ENCODE measurements around the gene FUT1.

GRCh38 chr19:48794291-48794690, 41.9 kb upstream of the FUT1 start:
- no peak for TF ChIP-seq EZH2phosphoT487 (IDR thresholded peaks at IDR 0.05; ENCODE audit: borderline replicate concordance)
- TF ChIP-seq CTCF (IDR thresholded peaks at IDR 0.05 in 2 of 3, conservative IDR thresholded peaks at IDR 0.05 in 1 of 3; ENCODE audit: borderline replicate concordance in 1 of 3, insufficient read depth in 1 of 3, low read depth in 2 of 3, low read length in 2 of 3): no peak
- no peak for TF ChIP-seq ATF3 (IDR thresholded peaks at IDR 0.05)
- no peak for TF ChIP-seq POLR2A (IDR thresholded peaks at IDR 0.05; ENCODE audit: borderline replicate concordance, extremely low read depth, insufficient read depth, insufficient read length)
- no peak for TF ChIP-seq TCF7L2 (IDR thresholded peaks at IDR 0.05; ENCODE audit: borderline replicate concordance, extremely low read depth, insufficient read depth, insufficient read length)
- no peak for TF ChIP-seq REST (IDR thresholded peaks at IDR 0.05; ENCODE audit: low read depth)
- TF ChIP-seq JUND (IDR thresholded peaks at IDR 0.05): no peak

All from HCT116 (cell line).